Measurements from ENCODE around the gene DTD2. TPM values are rescaled to one million over a fixed set of nuclear protein-coding genes. Genes with fewer than 3 reads are reported as not detected.

The DTD2 gene
- total and polyA plus RNA-seq, 2 of the 8 experiments (the other 6 are each of a cell fraction or from before 2014, with no cell fraction given): 12.0 to 19.5 TPM

DNA sequence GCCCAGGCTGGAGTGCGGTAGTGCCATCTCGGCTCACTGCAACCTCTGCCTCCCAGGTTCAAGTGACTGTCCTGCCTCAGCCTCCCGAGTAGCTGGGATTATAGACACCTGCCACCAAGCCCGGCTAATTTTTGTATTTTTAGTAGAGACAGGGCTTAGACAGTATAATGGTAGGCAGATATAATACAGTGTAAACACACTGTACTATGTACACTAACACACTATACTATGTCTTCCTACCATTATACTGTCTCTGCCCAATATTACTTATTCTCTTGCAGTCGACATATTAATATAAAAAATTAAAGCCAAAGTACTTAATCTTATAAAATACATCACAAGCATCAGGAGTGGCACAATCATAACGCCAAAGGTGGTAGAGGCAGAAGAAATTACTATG, 15.0 kb downstream of the DTD2 start:
- Histone ChIP-seq H3K23me2 (ENCODE audit: low read depth, low read length) (no peaks in the 10 kb centered on the region), H3K36me3 (ENCODE audit: control insufficient read depth in 2 of 4, insufficient read depth in 4 of 4, low read length in 3 of 4) (peaks cover 0 to 2% (median 0%) of the 10 kb centered on the region in 4 experiments; a peak in 2 of 8 replicates), H3K4me3 (ENCODE audit: extremely low read depth in 1 of 4, insufficient read depth in 2 of 4, low read depth in 3 of 4, low read length in 4 of 4) (no peak overlapping the region), H3K9ac (replicated peaks in 1 of 4; ENCODE audit: extremely low read depth in 1 of 4, low read depth in 3 of 4, low read length in 3 of 4) (no peak overlapping the region), H3K4me1 (replicated peaks in 1 of 4; ENCODE audit: control insufficient read depth in 3 of 4, insufficient read depth in 4 of 4, low read length in 3 of 4) (no peaks in the 10 kb centered on the region), H4K8ac (ENCODE audit: extremely low read depth, insufficient read depth, low read length) (no peak overlapping the region), H3K79me2 (ENCODE audit: control insufficient read depth in 1 of 2, insufficient read depth in 2 of 2, low read length in 2 of 2) (no peaks in the 10 kb centered on the region), H3K4me2 (ENCODE audit: insufficient read depth in 1 of 2, low read depth in 2 of 2, low read length in 2 of 2) (no peak overlapping the region), H2AFZ (ENCODE audit: low read length) (no peak overlapping the region), H3K18ac (ENCODE audit: extremely low read depth, low read length) (no peak overlapping the region), H2BK5ac (ENCODE audit: low read depth, low read length) (no peak overlapping the region), H4K20me1 (replicated peaks in 1 of 2; ENCODE audit: control insufficient read depth in 1 of 2, insufficient read depth in 2 of 2, low read length in 2 of 2) (no peaks in the 10 kb centered on the region), H3K9me3 (ENCODE audit: insufficient read depth in 2 of 2, low read depth in 1 of 2, low read length in 1 of 2) (peaks cover 5 to 6% of the 10 kb centered on the region in 2 experiments; a peak in 2 of 4 replicates), H3K23ac (ENCODE audit: insufficient read length) (no peak overlapping the region), H4K5ac (ENCODE audit: insufficient read length, low read depth, low read length) (no peak overlapping the region), H3K56ac (replicated peaks; ENCODE audit: insufficient read length, low read depth, low read length) (no peak overlapping the region), H4K91ac (replicated peaks; ENCODE audit: insufficient read length, low read length) (no peak overlapping the region), H3K14ac (ENCODE audit: insufficient read length) (no peak overlapping the region), H2BK20ac (ENCODE audit: low read length) (no peak overlapping the region), H3K79me1 (ENCODE audit: low read depth, low read length) (no peaks in the 10 kb centered on the region), H3K27ac (ENCODE audit: low read depth, low read length) (no peak overlapping the region), H3K27me3 (replicated peaks in 1 of 4; ENCODE audit: control insufficient read depth in 3 of 4, extremely low read depth in 1 of 4, insufficient read depth in 3 of 4, low read length in 3 of 4) (peaks cover 0 to 1% (median 0%) of the 10 kb centered on the region in 4 experiments; a peak in 1 of 7 replicates), H2AK5ac (ENCODE audit: low read depth, low read length) (no peak overlapping the region), H3K4ac (replicated peaks; ENCODE audit: insufficient read length, low read depth, low read length) (no peak overlapping the region), H2BK120ac (replicated peaks; ENCODE audit: low read depth, low read length) (no peak overlapping the region), H2BK15ac (ENCODE audit: low read length) (no peak overlapping the region), H2BK12ac (ENCODE audit: low read depth, low read length) (no peak overlapping the region)
- 95% methylated on average over 6 of the region's 6 CpGs; no CpG with 5 or more reads in 1 of the 2 experiments for WGBS, 2 experiments (ENCODE audit: extremely low coverage in 1 of 2, insufficient coverage in 1 of 2, insufficient read length in 1 of 2, insufficient replicate concordance in 2 of 2, low coverage in 1 of 2, low lambda C conversion rate in 2 of 2, missing lambda C conversion rate in 1 of 2)
- no peak for FAIRE-seq
- no peak for DNase-seq (ENCODE audit: low read depth in 1 of 2, low spot score in 2 of 2)
- POLR2A ChIA-PET (ENCODE audit: partially characterized antibody): no interaction called here
- CTCF ChIA-PET (ENCODE audit: partially characterized antibody): interaction anchor here (0.6 kb wide), 3 partner anchors 9 to 973 kb away, joined by 3 to 4 read pairs (median 3); no protein-coding TSS in a partner anchor
- no peak for TF ChIP-seq RNF2 (IDR thresholded peaks at IDR 0.05; ENCODE audit: borderline replicate concordance, low read depth, low read length, missing control alignments, poor library complexity, severe bottlenecking)
- TF ChIP-seq, protein P1, sequence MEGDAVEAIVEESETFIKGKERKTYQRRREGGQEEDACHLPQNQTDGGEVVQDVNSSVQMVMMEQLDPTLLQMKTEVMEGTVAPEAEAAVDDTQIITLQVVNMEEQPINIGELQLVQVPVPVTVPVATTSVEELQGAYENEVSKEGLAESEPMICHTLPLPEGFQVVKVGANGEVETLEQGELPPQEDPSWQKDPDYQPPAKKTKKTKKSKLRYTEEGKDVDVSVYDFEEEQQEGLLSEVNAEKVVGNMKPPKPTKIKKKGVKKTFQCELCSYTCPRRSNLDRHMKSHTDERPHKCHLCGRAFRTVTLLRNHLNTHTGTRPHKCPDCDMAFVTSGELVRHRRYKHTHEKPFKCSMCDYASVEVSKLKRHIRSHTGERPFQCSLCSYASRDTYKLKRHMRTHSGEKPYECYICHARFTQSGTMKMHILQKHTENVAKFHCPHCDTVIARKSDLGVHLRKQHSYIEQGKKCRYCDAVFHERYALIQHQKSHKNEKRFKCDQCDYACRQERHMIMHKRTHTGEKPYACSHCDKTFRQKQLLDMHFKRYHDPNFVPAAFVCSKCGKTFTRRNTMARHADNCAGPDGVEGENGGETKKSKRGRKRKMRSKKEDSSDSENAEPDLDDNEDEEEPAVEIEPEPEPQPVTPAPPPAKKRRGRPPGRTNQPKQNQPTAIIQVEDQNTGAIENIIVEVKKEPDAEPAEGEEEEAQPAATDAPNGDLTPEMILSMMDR (IDR thresholded peaks at IDR 0.05; ENCODE audit: control extremely low read depth in 1 of 3, insufficient read depth in 1 of 3, low read depth in 1 of 3, low read length in 3 of 3): no peak
- TF ChIP-seq SP4 (IDR thresholded peaks at IDR 0.05; ENCODE audit: low read length): no peak
- TF ChIP-seq, protein P2, sequence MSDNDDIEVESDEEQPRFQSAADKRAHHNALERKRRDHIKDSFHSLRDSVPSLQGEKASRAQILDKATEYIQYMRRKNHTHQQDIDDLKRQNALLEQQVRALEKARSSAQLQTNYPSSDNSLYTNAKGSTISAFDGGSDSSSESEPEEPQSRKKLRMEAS (IDR thresholded peaks at IDR 0.05): no peak
- TF ChIP-seq, protein P3, sequence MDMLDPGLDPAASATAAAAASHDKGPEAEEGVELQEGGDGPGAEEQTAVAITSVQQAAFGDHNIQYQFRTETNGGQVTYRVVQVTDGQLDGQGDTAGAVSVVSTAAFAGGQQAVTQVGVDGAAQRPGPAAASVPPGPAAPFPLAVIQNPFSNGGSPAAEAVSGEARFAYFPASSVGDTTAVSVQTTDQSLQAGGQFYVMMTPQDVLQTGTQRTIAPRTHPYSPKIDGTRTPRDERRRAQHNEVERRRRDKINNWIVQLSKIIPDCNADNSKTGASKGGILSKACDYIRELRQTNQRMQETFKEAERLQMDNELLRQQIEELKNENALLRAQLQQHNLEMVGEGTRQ (IDR thresholded peaks at IDR 0.05; ENCODE audit: low read length): no peak
- TF ChIP-seq, protein P4, sequence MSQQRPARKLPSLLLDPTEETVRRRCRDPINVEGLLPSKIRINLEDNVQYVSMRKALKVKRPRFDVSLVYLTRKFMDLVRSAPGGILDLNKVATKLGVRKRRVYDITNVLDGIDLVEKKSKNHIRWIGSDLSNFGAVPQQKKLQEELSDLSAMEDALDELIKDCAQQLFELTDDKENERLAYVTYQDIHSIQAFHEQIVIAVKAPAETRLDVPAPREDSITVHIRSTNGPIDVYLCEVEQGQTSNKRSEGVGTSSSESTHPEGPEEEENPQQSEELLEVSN (IDR thresholded peaks at IDR 0.05): no peak
- TF ChIP-seq RXRA (IDR thresholded peaks at IDR 0.05; ENCODE audit: insufficient read depth, low read depth, low read length): no peak
- TF ChIP-seq CBX8 (IDR thresholded peaks at IDR 0.05; ENCODE audit: borderline replicate concordance, low read depth, low read length): no peak
